Trophoblast cell (in vitro differentiated cells and primary cell): ENCODE results near the gene SLC9A4. TPM values are rescaled to one million over a fixed set of nuclear protein-coding genes. Genes with fewer than 3 reads are reported as not detected.

Experiments
- DNase-seq, 2 donors: peaks; one replicate each; pipeline ENCODE4 v3.0.0-alpha.2; 2016
- H2AFZ ChIP-seq: 2 replicates; pipeline ENCODE4 v1.6.1; 2013; ENCODE audit warnings: low read length, moderate library complexity, mild to moderate bottlenecking; ENCODE audit not compliant: insufficient read depth, poor library complexity
- H2AK5ac ChIP-seq: 2 replicates; pipeline ENCODE4 v1.6.1; 2013; ENCODE audit warnings: mild to moderate bottlenecking, low read length
- H2BK120ac ChIP-seq: 2 replicates; pipeline ENCODE4 v1.6.1; 2013; ENCODE audit warnings: low read length, mild to moderate bottlenecking, moderate library complexity; ENCODE audit not compliant: insufficient read depth, poor library complexity
- H2BK12ac ChIP-seq: 2 replicates; pipeline ENCODE4 v1.6.1; 2013; ENCODE audit warnings: mild to moderate bottlenecking, low read length, moderate library complexity
- H2BK5ac ChIP-seq: 2 replicates; pipeline ENCODE4 v1.6.1; 2013; ENCODE audit warnings: low read length, low read depth, moderate library complexity, mild to moderate bottlenecking; ENCODE audit not compliant: poor library complexity
- H3K14ac ChIP-seq: 2 replicates; pipeline ENCODE4 v1.6.1; 2013; ENCODE audit warnings: mild to moderate bottlenecking, low read length
- H3K18ac ChIP-seq: 2 replicates; pipeline ENCODE4 v1.6.1; 2013; ENCODE audit warnings: mild to moderate bottlenecking, low read length
- H3K23ac ChIP-seq: 2 replicates; pipeline ENCODE4 v1.6.1; 2013; ENCODE audit warnings: low read length
- H3K27ac ChIP-seq: 2 replicates; pipeline ENCODE4 v1.5.1; 2013; ENCODE audit warnings: low read depth, mild to moderate bottlenecking, inconsistent platforms, low read length, moderate library complexity
- H3K27me3 ChIP-seq: 2 replicates; pipeline ENCODE4 v1.6.1; 2013; ENCODE audit warnings: inconsistent platforms, mild to moderate bottlenecking, low read length, moderate library complexity; ENCODE audit not compliant: insufficient read depth
- H3K36me3 ChIP-seq, 2 experiments: 1 replicate in 1 of 2; 2 replicates in 1 of 2; pipeline ENCODE4 v1.6.1; 2013; ENCODE audit warnings: low read length in 2 of 2, mild to moderate bottlenecking in 2 of 2, moderate library complexity in 1 of 2; ENCODE audit not compliant: insufficient read depth in 2 of 2, control insufficient read depth in 1 of 2
- H3K4ac ChIP-seq: 2 replicates; pipeline ENCODE4 v1.6.1; 2013; ENCODE audit warnings: low read depth, mild to moderate bottlenecking, low read length, moderate library complexity
- H3K4me1 ChIP-seq, 2 experiments: 1 replicate in 1 of 2; 2 replicates in 1 of 2; pipeline ENCODE4 v1.6.1; 2013; ENCODE audit warnings: low read length in 2 of 2, mild to moderate bottlenecking in 2 of 2, moderate library complexity in 1 of 2; ENCODE audit not compliant: insufficient read depth in 2 of 2, control insufficient read depth in 1 of 2
- H3K4me2 ChIP-seq: 2 replicates; pipeline ENCODE4 v1.6.1; 2013; ENCODE audit warnings: inconsistent platforms, mild to moderate bottlenecking, low read length, moderate library complexity
- H3K4me3 ChIP-seq: 2 replicates; pipeline ENCODE4 v1.5.1; 2013; ENCODE audit warnings: mild to moderate bottlenecking, low read depth, low read length, inconsistent platforms
- H3K79me1 ChIP-seq: one replicate; pipeline ENCODE4 v1.6.1; 2013; ENCODE audit warnings: low read length
- H3K79me2 ChIP-seq: 2 replicates; pipeline ENCODE4 v1.6.1; 2013; ENCODE audit warnings: low read length, mild to moderate bottlenecking; ENCODE audit not compliant: control insufficient read depth, insufficient read depth, poor library complexity
- H3K9ac ChIP-seq: 2 replicates; pipeline ENCODE4 v1.6.1; 2013; ENCODE audit warnings: mild to moderate bottlenecking, low read length
- H3K9me3 ChIP-seq: 2 replicates; pipeline ENCODE4 v1.6.1; 2013; ENCODE audit warnings: low read depth, mild to moderate bottlenecking, control low read depth, inconsistent platforms, low read length; ENCODE audit not compliant: insufficient read depth
- H4K12ac ChIP-seq: 2 replicates; pipeline ENCODE4 v1.6.1; 2013; ENCODE audit warnings: low read depth, mild to moderate bottlenecking, low read length, moderate library complexity
- H4K8ac ChIP-seq: 2 replicates; pipeline ENCODE4 v1.6.1; 2013; ENCODE audit warnings: low read depth, mild to moderate bottlenecking, low read length, moderate library complexity
- H4K91ac ChIP-seq: one replicate; pipeline ENCODE4 v1.6.1; 2013; ENCODE audit warnings: low read depth, mild to moderate bottlenecking, low read length, moderate library complexity
- WGBS: extraction: QIAGEN DNeasy Blood & Tissue Kit; methylation state at CpG from one replicate; pipeline ENCODE4 v1.1.7; 2013; ENCODE audit warnings: missing lambda C conversion rate; ENCODE audit not compliant: insufficient read length, insufficient coverage; ENCODE audit errors: extremely low coverage; 5-methylcytosine and 5-hydroxymethylcytosine counted together
- polyA plus RNA-seq: library from polyadenylated mRNA; stranded (reverse); fragments of 200-250 nt; gene quantifications from 2 replicates; pipeline ENCODE4 v1.2.3, GENCODE V29; 2013

Gene SLC9A4, protein sequence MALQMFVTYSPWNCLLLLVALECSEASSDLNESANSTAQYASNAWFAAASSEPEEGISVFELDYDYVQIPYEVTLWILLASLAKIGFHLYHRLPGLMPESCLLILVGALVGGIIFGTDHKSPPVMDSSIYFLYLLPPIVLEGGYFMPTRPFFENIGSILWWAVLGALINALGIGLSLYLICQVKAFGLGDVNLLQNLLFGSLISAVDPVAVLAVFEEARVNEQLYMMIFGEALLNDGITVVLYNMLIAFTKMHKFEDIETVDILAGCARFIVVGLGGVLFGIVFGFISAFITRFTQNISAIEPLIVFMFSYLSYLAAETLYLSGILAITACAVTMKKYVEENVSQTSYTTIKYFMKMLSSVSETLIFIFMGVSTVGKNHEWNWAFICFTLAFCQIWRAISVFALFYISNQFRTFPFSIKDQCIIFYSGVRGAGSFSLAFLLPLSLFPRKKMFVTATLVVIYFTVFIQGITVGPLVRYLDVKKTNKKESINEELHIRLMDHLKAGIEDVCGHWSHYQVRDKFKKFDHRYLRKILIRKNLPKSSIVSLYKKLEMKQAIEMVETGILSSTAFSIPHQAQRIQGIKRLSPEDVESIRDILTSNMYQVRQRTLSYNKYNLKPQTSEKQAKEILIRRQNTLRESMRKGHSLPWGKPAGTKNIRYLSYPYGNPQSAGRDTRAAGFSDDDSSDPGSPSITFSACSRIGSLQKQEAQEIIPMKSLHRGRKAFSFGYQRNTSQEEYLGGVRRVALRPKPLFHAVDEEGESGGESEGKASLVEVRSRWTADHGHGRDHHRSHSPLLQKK
- polyA plus RNA-seq: 0.15 TPM in 2 replicates

DNA sequence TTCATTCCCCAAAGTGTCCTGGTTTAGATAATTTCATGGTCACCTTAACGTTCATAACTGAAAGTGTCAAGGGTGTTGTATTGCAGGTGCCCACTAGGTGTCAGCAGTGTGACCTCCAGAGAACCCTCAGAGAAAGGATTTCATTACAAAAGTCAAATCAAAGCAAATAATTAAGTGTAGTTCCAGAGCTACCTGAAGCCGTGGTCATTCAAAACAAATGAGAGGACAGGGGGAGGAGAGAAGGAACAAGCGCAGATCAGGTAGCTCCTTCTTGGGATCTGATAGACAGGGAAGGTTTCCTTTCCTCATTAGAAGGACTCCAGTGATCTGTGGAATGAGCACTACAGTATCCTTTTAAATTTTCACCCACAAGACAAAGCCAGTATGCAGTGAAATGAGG is at the start of gene SLC9A4:
Gene SLC9A4, plus strand, starts transcription at position 207 of the 400 bp plus-strand sequence. CDS start 534 bp downstream, outside the sequence.
- WGBS: no CpG with 5 or more reads among the region's 3 CpGs
- H3K4ac ChIP-seq: no peak within 1 kb of the TSS
- no peak within 1 kb of the TSS for H4K91ac ChIP-seq
- H2BK5ac ChIP-seq: no peak within 1 kb of the TSS
- no peaks in the 10 kb centered on the region for H3K79me2 ChIP-seq
- H3K23ac ChIP-seq: no peak within 1 kb of the TSS
- H4K8ac ChIP-seq: no peak within 1 kb of the TSS
- no peaks in the 10 kb centered on the region for H3K36me3 ChIP-seq
- H3K9ac ChIP-seq: no peak within 1 kb of the TSS
- H4K12ac ChIP-seq: no peak within 1 kb of the TSS
- H3K4me3 ChIP-seq: no peak within 1 kb of the TSS
- H3K4me2 ChIP-seq: no peak within 1 kb of the TSS
- no peak within 1 kb of the TSS for H3K18ac ChIP-seq
- H3K9me3 ChIP-seq: no peaks in the 10 kb centered on the region
- DNase-seq: peak; percentile 41 to 80
- no peaks in the 10 kb centered on the region for H3K27me3 ChIP-seq
- H2BK12ac ChIP-seq: no peak within 1 kb of the TSS
- no peak within 1 kb of the TSS for H3K14ac ChIP-seq
- no peaks in the 10 kb centered on the region for H3K4me1 ChIP-seq
- no peak within 1 kb of the TSS for H2AFZ ChIP-seq
- H2AK5ac ChIP-seq: no peak within 1 kb of the TSS
- no peaks in the 10 kb centered on the region for H3K79me1 ChIP-seq
- H3K27ac ChIP-seq: no peak within 1 kb of the TSS
- no peak within 1 kb of the TSS for H2BK120ac ChIP-seq

DNA sequence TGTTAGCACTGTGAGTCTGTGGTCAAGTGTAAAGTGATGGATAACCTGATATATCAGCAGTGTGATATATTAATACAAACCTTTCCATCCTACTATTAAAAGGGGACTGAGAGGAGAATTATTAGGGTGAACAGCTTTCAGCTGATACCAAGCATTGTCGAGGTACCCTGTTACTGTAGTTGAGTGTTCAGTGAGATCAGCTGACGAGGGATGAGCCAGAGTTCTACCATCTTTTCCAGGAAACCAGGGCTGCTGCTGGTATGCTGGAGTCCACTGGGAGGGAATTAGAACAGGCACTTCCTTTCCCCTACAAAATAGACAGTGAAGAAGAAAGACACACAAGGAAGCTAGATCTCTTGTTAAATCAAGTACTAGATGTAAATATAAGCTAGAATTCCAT is 49.7 kb upstream of the SLC9A4 start:
- Histone ChIP-seq H2AFZ (no peak overlapping the region), H3K27me3 (no peaks in the 10 kb centered on the region), H2AK5ac (no peak overlapping the region), H2BK12ac (no peak overlapping the region), H3K9ac (no peak overlapping the region), H4K12ac (no peak overlapping the region), H4K91ac (no peak overlapping the region), H2BK5ac (no peak overlapping the region), H3K18ac (no peak overlapping the region), H2BK120ac (no peak overlapping the region), H3K27ac (no peak overlapping the region), H3K4me1 (no peaks in the 10 kb centered on the region), H4K8ac (no peak overlapping the region), H3K23ac (no peak overlapping the region), H3K4ac (no peak overlapping the region), H3K14ac (no peak overlapping the region), H3K79me1 (no peaks in the 10 kb centered on the region), H3K9me3 (peaks cover 3% of the 10 kb centered on the region), H3K36me3 (no peaks in the 10 kb centered on the region), H3K4me3 (no peak overlapping the region), H3K4me2 (no peak overlapping the region), H3K79me2 (no peaks in the 10 kb centered on the region)
- no CpG with 5 or more reads among the region's 2 CpGs for WGBS
- no peak for DNase-seq

DNA sequence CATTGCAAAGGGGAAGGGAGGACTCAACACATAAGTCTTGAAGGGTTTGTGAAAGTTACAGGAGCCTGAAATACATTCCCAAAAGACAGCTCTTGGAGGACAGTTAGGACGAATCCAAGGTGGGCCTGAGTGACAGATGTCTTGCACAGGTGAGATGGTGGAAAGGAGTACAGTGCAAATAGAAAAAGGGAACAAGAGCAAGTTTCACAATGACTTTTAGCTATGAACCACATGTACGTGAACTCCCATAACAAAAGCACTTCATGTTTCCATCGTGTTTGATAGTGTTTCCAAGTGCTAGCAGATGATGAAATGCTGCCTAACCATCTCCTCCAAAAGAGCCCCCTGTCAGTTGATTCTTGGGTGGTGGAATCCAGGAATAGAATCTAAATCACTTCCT is 48.3 kb upstream of the SLC9A4 start:
- H2BK12ac ChIP-seq: no peak overlapping the region

DNA sequence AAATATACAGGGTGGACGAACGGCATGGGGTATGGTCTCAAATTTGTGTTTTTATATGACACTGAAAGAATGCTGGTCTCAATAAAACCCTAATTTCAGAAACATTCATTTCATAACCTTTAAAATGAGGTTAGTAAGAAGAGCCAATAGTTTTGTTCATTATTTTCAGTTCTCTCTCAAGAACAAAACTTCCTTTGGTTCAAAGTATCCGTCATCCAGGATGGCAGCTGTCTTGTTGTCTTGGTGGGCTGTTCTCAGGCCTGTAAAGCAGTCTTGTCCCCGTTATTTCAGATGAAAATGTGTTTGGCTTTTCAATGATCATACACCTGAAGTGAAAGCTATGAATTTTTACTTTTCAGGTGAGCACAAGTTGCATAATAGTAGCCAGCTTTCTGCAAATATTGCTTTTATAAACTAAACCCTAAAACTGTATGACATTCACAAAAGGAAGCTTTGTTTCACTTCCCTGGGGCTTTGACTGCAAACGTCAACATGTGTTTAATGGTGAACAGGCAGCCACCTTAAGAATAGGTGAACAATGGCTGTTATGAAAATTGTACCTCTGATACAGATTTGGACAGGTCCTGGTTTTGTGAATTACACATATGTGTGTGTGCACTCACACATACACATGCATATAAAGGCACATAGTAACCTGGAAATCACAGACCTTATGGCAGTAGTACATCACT is 47.4 kb upstream of the SLC9A4 start:
- H3K4me3 ChIP-seq: no peak overlapping the region
- H3K4me2 ChIP-seq: no peak overlapping the region
- no peak overlapping the region for H2BK5ac ChIP-seq
- no peak overlapping the region for H4K91ac ChIP-seq
- no peak overlapping the region for H3K18ac ChIP-seq
- H3K4ac ChIP-seq: no peak overlapping the region
- no peak overlapping the region for H4K12ac ChIP-seq
- no peak overlapping the region for H2BK12ac ChIP-seq
- H3K23ac ChIP-seq: no peak overlapping the region
- H3K14ac ChIP-seq: no peak overlapping the region
- no peaks in the 10 kb centered on the region for H3K36me3 ChIP-seq
- no peak overlapping the region for H4K8ac ChIP-seq
- no peak overlapping the region for H2AFZ ChIP-seq
- H3K27ac ChIP-seq: no peak overlapping the region
- no peaks in the 10 kb centered on the region for H3K4me1 ChIP-seq
- H3K9me3 ChIP-seq: no peaks in the 10 kb centered on the region
- no peak overlapping the region for H2BK120ac ChIP-seq
- no peaks in the 10 kb centered on the region for H3K27me3 ChIP-seq
- no peak overlapping the region for H3K9ac ChIP-seq
- H2AK5ac ChIP-seq: no peak overlapping the region
- no peaks in the 10 kb centered on the region for H3K79me2 ChIP-seq
- WGBS: no CpG with 5 or more reads among the region's 5 CpGs
- H3K79me1 ChIP-seq: no peaks in the 10 kb centered on the region
- no peak for DNase-seq

More for the DNA sequence above, 48.3 kb upstream of the SLC9A4 start:
- Histone ChIP-seq H3K9ac (no peak overlapping the region), H3K4me3 (no peak overlapping the region), H3K79me1 (no peaks in the 10 kb centered on the region), H3K4me1 (no peaks in the 10 kb centered on the region), H3K4me2 (no peak overlapping the region), H4K8ac (no peak overlapping the region), H2BK120ac (no peak overlapping the region), H3K27ac (no peak overlapping the region), H3K4ac (no peak overlapping the region), H3K79me2 (no peaks in the 10 kb centered on the region), H3K36me3 (no peaks in the 10 kb centered on the region), H2BK5ac (no peak overlapping the region), H3K27me3 (no peaks in the 10 kb centered on the region), H2AK5ac (no peak overlapping the region), H3K23ac (no peak overlapping the region), H3K9me3 (peaks cover 3% of the 10 kb centered on the region), H4K12ac (no peak overlapping the region), H3K14ac (no peak overlapping the region), H3K18ac (no peak overlapping the region), H2AFZ (no peak overlapping the region), H4K91ac (no peak overlapping the region)
- no peak for DNase-seq
- WGBS: no CpG with 5 or more reads among the region's 3 CpGs
